Stomach (tissue), 9 donors: ENCODE results near the gene ADD2. TPM values are rescaled to one million over a fixed set of nuclear protein-coding genes. Genes with fewer than 3 reads are reported as not detected.

Experiments used
- DNase-seq, 2 donors: peaks; one replicate each; pipeline versions ENCODE4 v3.0.0 to v3.0.0-alpha.2; 2013 to 2019
- H3K27ac ChIP-seq, 5 donors: fragments of 200-600 bp in 4 of 5; sonication (generic) in 4 of 5; one replicate each; pipeline ENCODE4 v1.5.1; 2013 to 2019; ENCODE audit warnings: mild to moderate bottlenecking in 1 of 5, moderate library complexity in 1 of 5
- H3K27me3 ChIP-seq, 3 donors: fragments of 200-600 bp; sonication (generic); one replicate each; pipeline ENCODE4 v1.5.1; 2017 to 2019; ENCODE audit warnings: mixed run types in 1 of 3
- H3K36me3 ChIP-seq, 4 donors: fragments of 200-600 bp; sonication (generic); 1 replicate in 3 of 4; 2 replicates in 1 of 4; pipeline ENCODE4 v1.5.1; 2016 to 2019
- H3K4me1 ChIP-seq, 4 donors: fragments of 200-600 bp; sonication (generic); one replicate each; pipeline ENCODE4 v1.5.1; 2016 to 2019
- H3K4me3 ChIP-seq, 4 donors: fragments of 200-600 bp; sonication (generic) in 3 of 4; one replicate each; pipeline ENCODE4 v1.5.1; 2016 to 2019; ENCODE audit warnings: mild to moderate bottlenecking in 1 of 4
- H3K9me3 ChIP-seq, 4 donors: fragments of 200-600 bp; sonication (generic); one replicate each; pipeline ENCODE4 v1.5.1; 2016 to 2019
- CTCF ChIP-seq, 7 experiments: fragments of 450-650 bp in 4 of 7; fragments of 200-600 bp in 3 of 7; sonication (generic) in 3 of 7; IDR thresholded peaks; one replicate each; pipeline ENCODE4 v1.5.1; 2016 to 2019; ENCODE audit warnings: antibody characterized with exemption in 7 of 7, control low read depth in 2 of 7, mild to moderate bottlenecking in 1 of 7
- EP300 ChIP-seq: sonication (generic); formaldehyde crosslinking; IDR thresholded peaks from one replicate; pipeline ENCODE4 v1.6.1; 2017; ENCODE audit warnings: antibody characterized with exemption
- POLR2A ChIP-seq, 4 donors: fragments of 450-650 bp; IDR thresholded peaks; one replicate each; pipeline ENCODE4 v1.6.1; 2016; ENCODE audit warnings: antibody characterized with exemption in 4 of 4, control low read depth in 2 of 4, mild to moderate bottlenecking in 1 of 4, moderate library complexity in 1 of 4
- POLR2AphosphoS5 ChIP-seq, 3 donors: sonication (generic); formaldehyde crosslinking; IDR thresholded peaks; one replicate each; pipeline ENCODE4 v1.6.1; 2016; ENCODE audit warnings: antibody characterized with exemption in 3 of 3
- WGBS, 5 donors: extraction: QIAGEN DNeasy Blood & Tissue Kit in 3 of 5; methylation state at CpG; one replicate each; pipeline versions ENCODE4 v1.1.5 to v1.1.7; 2013 to 2018; 5-methylcytosine and 5-hydroxymethylcytosine counted together
- intact Hi-C: fragments of 100-400 bp; cut with DNase I; formaldehyde crosslinking; loops from one replicate; pipeline ENCODE4 v1.15.1; 2023; ENCODE audit warnings: low total_unique reads
- polyA plus RNA-seq, 3 donors: library from polyadenylated mRNA; stranded (reverse); fragments of 200-250 nt; gene quantifications; one replicate each; pipeline ENCODE4 v1.2.3, GENCODE V29; 2013
- total RNA-seq, 5 donors: library from RNA; depleted of rRNA; stranded (reverse); fragments of >200 nt; gene quantifications; one replicate each; pipeline versions ENCODE4 v1.1.0 to v1.2.3, GENCODE V29; 2014 to 2016
- donor health status: healthy with polysubstance abuse.
- donor health status: Bipolar disorder and iron deficiency.
- donor health status: healthy.

Gene ADD2
- total and polyA plus RNA-seq, 8 donors: 0.12 to 5.5 (median 1.5) TPM; not detected in 2

GRCh38 chr2:70738159-70738558, 29.8 kb downstream of the ADD2 start:
- H3K9me3 ChIP-seq: peaks cover 0 to 8% (median 0%) of the 10 kb centered on the region in 4 donors
- no peak for TF ChIP-seq POLR2A (IDR thresholded peaks at IDR 0.05)
- no peak for TF ChIP-seq CTCF (IDR thresholded peaks at IDR 0.05)
- no peak for TF ChIP-seq POLR2AphosphoS5 (IDR thresholded peaks at IDR 0.05)
- no peak for TF ChIP-seq EP300
- no peak overlapping the region for H3K27ac ChIP-seq
- H3K4me1 ChIP-seq: no peaks in the 10 kb centered on the region
- H3K27me3 ChIP-seq: peaks cover 0 to 30% (median 8%) of the 10 kb centered on the region in 3 donors
- no peaks in the 10 kb centered on the region for H3K36me3 ChIP-seq
- intact Hi-C loops: no loop called here
- WGBS, 5 donors: 53 to 73% (median 63%) methylated on average over 2 of the region's 2 CpGs
- H3K4me3 ChIP-seq: no peak overlapping the region
- no peak for DNase-seq

GRCh38 chr2:70735071-70735470, 32.9 kb downstream of the ADD2 start:
- Histone ChIP-seq H3K36me3 (no peaks in the 10 kb centered on the region), H3K27ac (no peak overlapping the region), H3K27me3 (peaks cover 0 to 40% (median 8%) of the 10 kb centered on the region in 3 donors), H3K4me1 (no peaks in the 10 kb centered on the region), H3K4me3 (no peak overlapping the region), H3K9me3 (peaks cover 0 to 8% (median 0%) of the 10 kb centered on the region in 4 donors)
- intact Hi-C loops: no loop called here
- TF ChIP-seq CTCF (IDR thresholded peaks at IDR 0.05): no peak
- TF ChIP-seq EP300: no peak
- TF ChIP-seq POLR2AphosphoS5 (IDR thresholded peaks at IDR 0.05): no peak
- no peak for TF ChIP-seq POLR2A (IDR thresholded peaks at IDR 0.05)
- DNase-seq: no peak
- WGBS, 5 donors: 44 to 52% (median 50%) methylated on average over 2 of the region's 2 CpGs

- Histone ChIP-seq H3K36me3 (no peaks in the 10 kb centered on the region), H3K4me1 (no peaks in the 10 kb centered on the region), H3K27ac (no peak overlapping the region), H3K4me3 (no peak overlapping the region), H3K9me3 (peaks cover 0 to 2% (median 0%) of the 10 kb centered on the region in 4 donors), H3K27me3 (peaks cover 0 to 40% (median 8%) of the 10 kb centered on the region in 3 donors)
- TF ChIP-seq EP300: no peak
- WGBS, 5 donors: 33 to 46% (median 40%) methylated on average over 7 of the region's 7 CpGs
- DNase-seq: no peak
- intact Hi-C loops: no loop called here
These were observed 34.3 kb downstream of the ADD2 start for GRCh38 chr2:70733646-70734180.

- no peaks in the 10 kb centered on the region for H3K4me1 ChIP-seq
- DNase-seq: no peak
- 47 to 60% (median 51%) methylated on average over 6 of the region's 6 CpGs for WGBS, 5 donors
- H3K4me3 ChIP-seq: no peak overlapping the region
- no peak for TF ChIP-seq EP300
- no peak for TF ChIP-seq POLR2A (IDR thresholded peaks at IDR 0.05)
- no peak for TF ChIP-seq CTCF (IDR thresholded peaks at IDR 0.05)
- no peak for TF ChIP-seq POLR2AphosphoS5 (IDR thresholded peaks at IDR 0.05)
- no peak overlapping the region for H3K27ac ChIP-seq
- peaks cover 0 to 2% (median 0%) of the 10 kb centered on the region in 4 donors for H3K9me3 ChIP-seq
- peaks cover 0 to 36% (median 8%) of the 10 kb centered on the region in 3 donors for H3K27me3 ChIP-seq
- H3K36me3 ChIP-seq: no peaks in the 10 kb centered on the region
- intact Hi-C loops: no loop called here
These were observed 35.0 kb downstream of the ADD2 start for GRCh38 chr2:70732766-70733645.
